Thyroid gland (tissue), 4 donors: ENCODE measurements around the gene SCN4A. TPM values are rescaled to one million over a fixed set of nuclear protein-coding genes. Genes with fewer than 3 reads are reported as not detected.

Experiments
- DNase-seq, 2 donors: peaks; one replicate each; pipeline ENCODE4 v3.0.0-alpha.2; 2019
- H3K27ac ChIP-seq, 3 donors: fragments of 200-600 bp; sonication (generic); 1 replicate in 2 of 3; 2 replicates in 1 of 3; pipeline ENCODE4 v1.5.1; 2016 to 2019; ENCODE audit warnings: mild to moderate bottlenecking in 1 of 3, moderate library complexity in 1 of 3
- H3K27me3 ChIP-seq: fragments of 200-600 bp; sonication (generic); one replicate; pipeline ENCODE4 v1.5.1; 2019
- H3K36me3 ChIP-seq, 2 donors: fragments of 200-600 bp; sonication (generic); one replicate each; pipeline ENCODE4 v1.5.1; 2016 to 2019
- H3K4me1 ChIP-seq, 2 donors: fragments of 200-600 bp; sonication (generic); one replicate each; pipeline ENCODE4 v1.5.1; 2017 to 2019
- H3K4me3 ChIP-seq, 3 donors: fragments of 200-600 bp; sonication (generic); replicated peaks in 1 of 3; 1 replicate in 2 of 3; 2 replicates in 1 of 3; pipeline ENCODE4 v1.5.1; 2016; ENCODE audit warnings: mild to moderate bottlenecking in 1 of 3
- H3K9me3 ChIP-seq: fragments of 200-600 bp; sonication (generic); one replicate; pipeline ENCODE4 v1.5.1; 2017
- CTCF ChIP-seq, 6 experiments: fragments of 200-600 bp in 3 of 6; fragments of 450-650 bp in 3 of 6; sonication (generic) in 3 of 6; IDR thresholded peaks; one replicate each; pipeline ENCODE4 v1.5.1; 2016 to 2019; ENCODE audit warnings: antibody characterized with exemption in 6 of 6, mild to moderate bottlenecking in 2 of 6, inconsistent platforms in 1 of 6, moderate library complexity in 1 of 6
- POLR2A ChIP-seq, 2 donors: fragments of 450-650 bp; IDR thresholded peaks; one replicate each; pipeline ENCODE4 v1.6.1; 2017; ENCODE audit warnings: antibody characterized with exemption in 2 of 2, mild to moderate bottlenecking in 2 of 2, moderate library complexity in 1 of 2
- WGBS, 2 donors: methylation state at CpG; one replicate each; pipeline ENCODE4 v1.1.5; 2017; 5-methylcytosine and 5-hydroxymethylcytosine counted together
- intact Hi-C: fragments of 100-400 bp; cut with DNase I; formaldehyde crosslinking; loops from one replicate; pipeline ENCODE4 v1.15.1; 2023
- total RNA-seq, 4 donors: library from RNA; depleted of rRNA; stranded (reverse); fragments of >200 nt; gene quantifications; one replicate each; pipeline ENCODE4 v1.2.3, GENCODE V29; 2016

The SCN4A gene
- total RNA-seq, 4 donors from 2014 or later, result 2.4 to 7.1 (median 4.0) TPM

DNA sequence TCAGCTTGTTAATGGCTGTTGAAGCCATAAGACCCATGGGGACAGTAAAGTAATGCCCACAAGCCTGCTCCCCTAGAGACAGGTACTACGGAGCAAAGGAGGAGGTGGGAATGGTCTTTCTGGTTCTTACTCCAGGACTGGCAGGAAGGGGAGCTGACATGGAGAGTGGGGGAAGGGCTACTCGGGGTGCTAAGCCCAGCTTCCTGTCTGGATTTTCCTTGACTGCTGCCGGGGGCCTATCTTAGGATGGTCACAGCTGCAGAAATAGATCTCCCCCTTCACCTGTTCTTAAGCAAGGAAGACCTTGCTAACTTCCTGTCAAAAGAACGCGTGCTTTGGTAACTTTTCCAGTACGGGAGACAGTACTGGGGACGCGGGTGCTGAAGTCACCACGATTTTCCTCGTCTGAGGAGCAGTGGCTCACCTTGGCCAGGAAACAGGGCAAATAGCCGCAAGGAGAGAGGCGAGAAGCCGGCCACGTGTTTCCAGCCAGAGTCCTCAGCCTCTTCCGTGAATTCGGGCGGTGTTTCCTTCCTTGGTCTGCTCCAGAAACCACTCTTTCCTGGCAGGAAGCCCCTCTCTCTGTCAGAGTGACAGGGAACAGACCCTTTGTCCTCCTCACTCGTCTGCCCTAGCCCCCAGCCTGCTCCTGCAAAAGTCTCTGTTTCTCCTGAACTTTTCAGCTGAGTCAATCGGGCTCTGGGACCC lies 24.8 kb upstream of the SCN4A start:
- H3K27me3 ChIP-seq, result no peaks in the 10 kb centered on the region
- peak overlapping the region; percentile 29 to 69 (median 56) for H3K4me3 ChIP-seq
- H3K27ac ChIP-seq, result peak overlapping the region in 1 of 3 donors; percentile 17
- H3K36me3 ChIP-seq, result no peaks in the 10 kb centered on the region
- peaks cover 23 to 45% of the 10 kb centered on the region in 2 donors for H3K4me1 ChIP-seq
- WGBS, 2 donors, result 20 to 30% methylated on average over 19 of the region's 19 CpGs
- TF ChIP-seq POLR2A (IDR thresholded peaks at IDR 0.05) (no peak), CTCF (IDR thresholded peaks at IDR 0.05) (no peak)
- no peaks in the 10 kb centered on the region for H3K9me3 ChIP-seq
- no peak for DNase-seq
- intact Hi-C loops, result no loop called here

GRCh38 chr17:63996430-63997182 lies 23.9 kb upstream of the SCN4A start:
- WGBS, 2 donors, result 96% methylated on average over 11 of the region's 11 CpGs
- Histone ChIP-seq H3K27me3 (no peaks in the 10 kb centered on the region), H3K9me3 (no peaks in the 10 kb centered on the region), H3K36me3 (no peaks in the 10 kb centered on the region), H3K4me1 (peaks cover 23 to 38% of the 10 kb centered on the region in 2 donors), H3K4me3 (no peak overlapping the region), H3K27ac (no peak overlapping the region)
- intact Hi-C loops, result no loop called here
- TF ChIP-seq POLR2A (IDR thresholded peaks at IDR 0.05) (no peak), CTCF (IDR thresholded peaks at IDR 0.05) (no peak)
- no peak for DNase-seq

DNA sequence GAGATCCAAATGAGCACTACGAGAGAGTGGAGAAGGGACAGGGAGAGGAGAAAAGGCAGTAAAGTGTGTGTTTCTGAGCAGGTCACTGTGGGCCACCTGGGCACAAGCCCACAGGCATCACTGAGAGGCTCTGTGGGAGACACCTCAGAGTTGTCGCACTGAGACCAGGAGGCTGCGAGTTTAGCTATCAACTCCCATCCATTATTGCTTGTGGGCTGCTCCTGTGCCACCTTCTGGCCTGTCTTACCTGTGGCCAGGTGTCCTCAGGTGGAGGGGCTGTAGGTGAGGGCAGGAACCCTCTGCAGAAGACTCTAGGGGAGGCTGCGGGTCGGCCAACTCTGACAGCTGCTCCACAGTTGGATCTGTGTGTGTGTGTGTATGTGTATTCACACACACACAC lies 22.9 kb upstream of the SCN4A start:
- Histone ChIP-seq H3K4me1 (peaks cover 25 to 33% of the 10 kb centered on the region in 2 donors), H3K27me3 (no peaks in the 10 kb centered on the region), H3K27ac (no peak overlapping the region), H3K36me3 (no peaks in the 10 kb centered on the region), H3K4me3 (no peak overlapping the region), H3K9me3 (no peaks in the 10 kb centered on the region)
- WGBS, 2 donors, result 92 to 96% methylated on average over 5 of the region's 5 CpGs
- DNase-seq, result no peak
- no peak for TF ChIP-seq CTCF (IDR thresholded peaks at IDR 0.05)
- TF ChIP-seq POLR2A (IDR thresholded peaks at IDR 0.05), result no peak
- intact Hi-C loops, result no loop called here

DNA sequence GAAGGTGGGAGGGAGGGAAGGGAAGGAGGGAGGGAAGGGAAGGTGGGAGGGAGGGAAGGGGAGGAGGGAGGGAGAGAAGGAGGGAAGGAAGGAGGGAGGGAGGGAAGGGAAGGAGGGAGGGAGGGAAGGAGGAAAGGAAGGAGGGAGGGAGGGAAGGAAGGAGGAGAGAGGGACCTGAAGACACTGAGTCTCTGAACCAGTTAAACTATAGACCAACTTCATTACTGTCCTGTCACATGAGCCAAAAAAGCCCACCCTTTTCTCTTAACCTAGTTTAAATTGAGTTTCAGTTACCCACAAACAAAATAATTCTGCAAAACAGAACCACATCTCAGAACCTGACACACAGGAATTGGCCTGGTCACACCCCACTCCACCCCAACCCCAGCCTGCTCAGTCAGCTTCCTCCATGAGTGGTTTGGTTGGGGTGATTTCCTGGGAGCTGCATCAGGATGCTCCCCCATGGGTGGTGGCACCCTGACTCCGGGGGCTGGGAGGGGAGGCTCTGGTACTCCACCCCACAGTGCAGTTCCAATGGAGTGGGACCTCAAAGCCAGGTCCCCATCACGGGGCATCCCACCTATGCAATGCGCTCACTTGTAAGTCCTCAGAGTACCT lies 20.8 kb upstream of the SCN4A start:
- TF ChIP-seq CTCF (IDR thresholded peaks at IDR 0.05) (no peak), POLR2A (IDR thresholded peaks at IDR 0.05) (no peak)
- intact Hi-C loops, result no loop called here

More for the DNA sequence above, 20.8 kb upstream of the SCN4A start:
- Histone ChIP-seq H3K4me3 (no peak overlapping the region), H3K27me3 (no peaks in the 10 kb centered on the region), H3K27ac (no peak overlapping the region), H3K36me3 (no peaks in the 10 kb centered on the region), H3K4me1 (peaks cover 39 to 46% of the 10 kb centered on the region in 2 donors), H3K9me3 (no peaks in the 10 kb centered on the region)
- no peak for DNase-seq
- 79 to 81% methylated on average over 2 to 3 of the region's 3 CpGs for WGBS, 2 donors
